GM12878 (cell line): ENCODE measurements around the gene NHS. TPM values are rescaled to one million over a fixed set of nuclear protein-coding genes. Genes with fewer than 3 reads are reported as not detected.
"Not testable (repeated sequence)": the region's sequence is repeated elsewhere in the genome, so short reads cannot be mapped to it uniquely, and the experiment has no call there.

Experiments used
- ATAC-seq: fragments of 200-7000 bp; cut with Tn5 transposase; 3 replicates; pipeline ENCODE4 v1.9.1; 2020; ENCODE audit warnings: mild to moderate bottlenecking, moderate library complexity
- BruUV-seq: library from RNA; stranded (reverse); fragments of 400-500 nt; replicated peaks from 2 replicates; lab custom pipeline; 2021; lab: Mats Ljungman, UMichigan
- CTCF ChIA-PET: fragments of 300-600 bp; sonication (Branson Sonifier 250); formaldehyde crosslinking; extraction: SDS; loops from one replicate; lab custom pipeline; 2021; ENCODE audit warnings: inconsistent platforms; lab: Yijun Ruan, JAX
- POLR2A ChIA-PET: fragments of 350-600 bp; formaldehyde crosslinking; extraction: SDS; loops from one replicate; lab custom pipeline; 2021; ENCODE audit warnings: inconsistent platforms; lab: Charles Lee
- RAD21 ChIA-PET: fragments of 300-600 bp; sonication (Branson Sonifier 250); formaldehyde crosslinking; loops from one replicate; lab custom pipeline; 2023; ENCODE audit warnings: antibody characterized with exemption; ENCODE audit not compliant: unreplicated experiment; lab: Charles Lee
- SMC1A ChIA-PET: fragments of 300-600 bp; sonication (Branson Sonifier 250); formaldehyde crosslinking; loops from one replicate; lab custom pipeline; 2023; ENCODE audit not compliant: unreplicated experiment, uncharacterized antibody; lab: Charles Lee
- DNase-seq: peaks from one replicate; pipeline ENCODE4 v3.0.0-alpha.2; 2011; ENCODE audit warnings: low read depth, low spot score
- FAIRE-seq: peaks from 3 replicates; lab custom pipeline; 2011; peaks lifted over from hg19 to GRCh38; lab: Jason Lieb, UNC
- H2AFZ ChIP-seq: 2 replicates; pipeline ENCODE4 v1.6.0; 2011; ENCODE audit warnings: low read depth, low read length, control low read depth; ENCODE audit not compliant: control insufficient read depth
- H3K27ac ChIP-seq: 2 replicates; pipeline ENCODE4 v1.5.1; 2011; ENCODE audit warnings: control low read depth; ENCODE audit not compliant: control insufficient read depth, insufficient read depth
- H3K27me3 ChIP-seq, 2 experiments: replicated peaks in 1 of 2; 2 replicates each; pipeline versions ENCODE4 v1.6.0 to v1.6.1; 2011; ENCODE audit warnings: low read length in 1 of 2; ENCODE audit not compliant: control insufficient read depth in 2 of 2, insufficient read depth in 2 of 2
- H3K36me3 ChIP-seq, 2 experiments: 2 replicates each; pipeline ENCODE4 v1.5.1; 2011; ENCODE audit warnings: low read length in 1 of 2; ENCODE audit not compliant: control insufficient read depth in 2 of 2, insufficient read depth in 2 of 2
- H3K4me1 ChIP-seq: 2 replicates; pipeline ENCODE4 v1.6.1; 2011; ENCODE audit warnings: mild to moderate bottlenecking, low read length, moderate library complexity, mixed read lengths; ENCODE audit not compliant: control insufficient read depth, insufficient read depth
- H3K4me2 ChIP-seq: 2 replicates; pipeline ENCODE4 v1.6.0; 2011; ENCODE audit warnings: control low read depth; ENCODE audit not compliant: control insufficient read depth, insufficient read depth
- H3K4me3 ChIP-seq: fragments of 200-600 bp; sonication (generic); 2 replicates; pipeline ENCODE4 v1.5.1; 2016
- H3K79me2 ChIP-seq: 2 replicates; pipeline ENCODE4 v1.6.0; 2011; ENCODE audit warnings: low read length; ENCODE audit not compliant: control insufficient read depth, insufficient read depth
- H3K9ac ChIP-seq: 2 replicates; pipeline ENCODE4 v1.8.0; 2011; ENCODE audit warnings: low read length, control low read depth, mixed read lengths; ENCODE audit not compliant: control insufficient read depth, insufficient read depth
- H3K9me3 ChIP-seq: replicated peaks from 3 replicates; pipeline ENCODE4 v1.5.1; 2011; ENCODE audit warnings: mild to moderate bottlenecking, low read length; ENCODE audit not compliant: control insufficient read depth, insufficient read depth
- H4K20me1 ChIP-seq: 2 replicates; pipeline ENCODE4 v1.6.0; 2011; ENCODE audit not compliant: control insufficient read depth, insufficient read depth
- CBX5 ChIP-seq: sonication (generic); IDR thresholded peaks from 2 replicates; pipeline ENCODE4 v1.6.1; 2016; ENCODE audit warnings: low read depth, moderate library complexity, mild to moderate bottlenecking, inconsistent platforms
- HDGF ChIP-seq: fragments of 450-650 bp; IDR thresholded peaks from 2 replicates; pipeline ENCODE4 v1.6.1; 2016; ENCODE audit warnings: antibody characterized with exemption
- IRF4 ChIP-seq: IDR thresholded peaks from 2 replicates; pipeline ENCODE4 v1.6.1; 2011; ENCODE audit warnings: low read depth, low read length
- NFYB ChIP-seq: IDR thresholded peaks from 2 replicates; pipeline ENCODE4 v1.6.1; 2011; ENCODE audit warnings: low read depth, mild to moderate bottlenecking, low read length, improper control_type of control experiment, moderate library complexity; ENCODE audit not compliant: insufficient read depth
- TAF1 ChIP-seq: IDR thresholded peaks from 2 replicates; pipeline ENCODE4 v1.6.1; 2011; ENCODE audit warnings: mild to moderate bottlenecking, low read depth, low read length, borderline replicate concordance
- ZBTB33 ChIP-seq: fragments of 450-650 bp; IDR thresholded peaks from 2 replicates; pipeline ENCODE4 v1.6.1; 2017; ENCODE audit warnings: mild to moderate bottlenecking
- ZBTB40 ChIP-seq: fragments of 450-650 bp; IDR thresholded peaks from 2 replicates; pipeline ENCODE4 v1.6.1; 2016; ENCODE audit warnings: mild to moderate bottlenecking, moderate library complexity, borderline replicate concordance
- WGBS: methylation state at CpG from one replicate; pipeline ENCODE4 v1.1.6; 2016; ENCODE audit warnings: low lambda C conversion rate; ENCODE audit not compliant: insufficient replicate concordance, insufficient coverage; ENCODE audit errors: missing lambda C conversion rate; 5-methylcytosine and 5-hydroxymethylcytosine counted together
- in situ Hi-C: fragments of 300-500 bp; cut with MboI; formaldehyde crosslinking; loops from 9 replicates; pipeline ENCODE4 v1.14.3; 2018; ENCODE audit warnings: mixed read lengths
- intact Hi-C: fragments of 100-400 bp; cut with micrococcal nuclease; formaldehyde crosslinking; loops from one replicate; pipeline ENCODE4 v1.14.2; 2022; ENCODE audit not compliant: unreplicated experiment
- polyA plus RNA-seq, 11 experiments: library from polyadenylated mRNA; depleted of rRNA in 4 of 11; unstranded in 6 of 11; stranded (reverse) in 5 of 11; fragments of >200 nt; fragmentation: Nextera tagmentation in 4 of 11; fragmentation: Illumina TruSeq in 1 of 11; extraction: Ambion mirVana in 4 of 11; extraction: Trizol in 1 of 11; gene quantifications; 1 replicate in 1 of 11; 2 replicates in 10 of 11; pipeline versions ENCODE4 v1.2.1 to v1.2.3, GENCODE V29; 2011 to 2016; ENCODE audit warnings: inconsistent platforms in 2 of 11, missing spikeins in 2 of 11, low read depth in 1 of 11
- total RNA-seq, 4 experiments: library from RNA; depleted of rRNA in 3 of 4; stranded (reverse); fragments of >200 nt in 3 of 4; fragmentation: Illumina TruSeq in 1 of 4; extraction: Trizol in 1 of 4; gene quantifications; 2 replicates each; pipeline versions ENCODE4 v1.2.1 to v1.2.3, GENCODE V29; 2013 to 2021

Gene NHS
- total and polyA plus RNA-seq, 10 of the 15 experiments (the other 5 are each of a cell fraction or from before 2014, with no cell fraction given) = under 0.01 to 0.07 (median 0.03) TPM; not detected in 7

- ATAC-seq = no peak
- H3K27ac ChIP-seq = no peak overlapping the region
- POLR2A ChIA-PET = no interaction called here
Observed at GRCh38 chrX:17443556-17443955, 68.6 kb downstream of the NHS start.

GRCh38 chrX:17446269-17446668 is 71.3 kb downstream of the NHS start:
- H3K36me3 ChIP-seq, DNase-seq, CTCF ChIA-PET, BruUV-seq, H3K9ac ChIP-seq, H3K4me3 ChIP-seq, SMC1A ChIA-PET, H3K9me3 ChIP-seq, FAIRE-seq, H3K27ac ChIP-seq, H3K4me2 ChIP-seq, ATAC-seq, H2AFZ ChIP-seq, H3K4me1 ChIP-seq, RAD21 ChIA-PET, H3K27me3 ChIP-seq, POLR2A ChIA-PET, in situ Hi-C loops, intact Hi-C loops, H3K79me2 ChIP-seq, H4K20me1 ChIP-seq: not testable (repeated sequence)
- WGBS = 59% methylated on average over 5 of the region's 5 CpGs

More at GRCh38 chrX:17443556-17443955, 68.6 kb downstream of the NHS start:
- BruUV-seq = no TSS peak
- ChIA-PET RAD21 (no interaction called here), SMC1A (no interaction called here), CTCF (no interaction called here)
- H3K4me2 ChIP-seq = no peak overlapping the region
- no peaks in the 10 kb centered on the region for H3K9me3 ChIP-seq
- no peak overlapping the region for H2AFZ ChIP-seq
- H3K27me3 ChIP-seq = no peaks in the 10 kb centered on the region
- H3K79me2 ChIP-seq = no peaks in the 10 kb centered on the region
- TF ChIP-seq ZBTB40 = no peak
- TF ChIP-seq ZBTB33 = no peak
- TF ChIP-seq IRF4 = no peak
- no peak for TF ChIP-seq HDGF
- TF ChIP-seq NFYB = no peak
- TF ChIP-seq CBX5 = no peak
- TF ChIP-seq TAF1 = no peak
- in situ Hi-C loops = no loop called here
- H3K4me3 ChIP-seq = no peak overlapping the region
- 20% methylated on average over 4 of the region's 4 CpGs for WGBS
- H4K20me1 ChIP-seq = no peaks in the 10 kb centered on the region
- no peak overlapping the region for H3K9ac ChIP-seq
- H3K4me1 ChIP-seq = no peaks in the 10 kb centered on the region
- FAIRE-seq (no peak), DNase-seq (no peak)
- no peaks in the 10 kb centered on the region for H3K36me3 ChIP-seq
- intact Hi-C loops = no loop called here
